ENCODE measurements around the gene ZNF362. TPM values are rescaled to one million over a fixed set of nuclear protein-coding genes. Genes with fewer than 3 reads are reported as not detected.

Gene ZNF362
- total RNA-seq, 1 experiment from 2014 or later = 26.9 TPM

DNA sequence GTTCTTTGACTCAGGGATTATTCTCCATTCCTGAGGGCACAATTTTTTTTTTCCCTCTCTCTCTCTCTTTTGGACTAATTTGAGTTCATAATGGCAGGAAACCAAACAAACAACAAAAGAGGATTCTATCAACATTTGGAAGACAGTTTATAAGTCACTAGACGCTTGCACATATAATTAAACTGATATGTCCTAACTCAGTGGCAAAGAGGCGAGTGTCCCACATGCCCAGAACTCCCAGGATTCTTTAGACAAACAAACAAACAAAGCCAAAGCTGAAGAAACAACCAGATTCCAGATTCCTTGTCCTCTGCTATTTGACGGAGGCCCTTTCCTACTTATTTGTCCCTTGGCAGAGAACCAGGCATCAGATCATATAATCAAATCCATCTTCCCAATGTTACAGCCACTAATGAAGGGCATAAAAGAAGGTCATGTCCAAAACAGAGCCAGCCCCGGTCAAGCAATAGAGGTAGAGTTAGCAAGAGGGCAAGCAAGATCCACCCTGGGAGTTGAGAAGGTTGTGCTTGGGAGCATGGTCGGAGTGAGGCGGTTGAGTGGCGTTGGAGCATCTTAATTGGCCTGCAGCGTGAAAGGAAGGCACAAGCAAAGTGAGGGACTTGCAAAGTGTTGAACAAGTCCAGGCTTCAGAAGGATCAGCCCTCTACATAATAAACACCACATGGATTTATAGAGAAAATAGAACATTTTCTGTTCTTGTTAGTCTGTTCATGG, 30.3 kb downstream of the ZNF362 start:
- Histone ChIP-seq H3K27me3 (replicated peaks; ENCODE audit: control insufficient read depth, insufficient read depth, low read length) (no peaks in the 10 kb centered on the region), H3K4me1 (no peaks in the 10 kb centered on the region), H3K36me3 (ENCODE audit: control insufficient read depth, insufficient read depth, low read length) (no peaks in the 10 kb centered on the region), H3K9me3 (no peaks in the 10 kb centered on the region), H3K4me3 (ENCODE audit: low read depth, low read length) (no peak overlapping the region)
- BruUV-seq (replicated peaks) = no TSS peak
- H3K27me3 Mint-ChIP-seq (ENCODE audit: insufficient read depth, unreplicated experiment) = no peaks in the 10 kb centered on the region
- no peak overlapping the region for H3K4me3 Mint-ChIP-seq (ENCODE audit: unreplicated experiment)
- no peak overlapping the region for H3K27ac Mint-ChIP-seq (ENCODE audit: unreplicated experiment)
- CTCF ChIA-PET = no interaction called here
- POLR2A ChIA-PET = no interaction called here
- TF ChIP-seq, protein P1, sequence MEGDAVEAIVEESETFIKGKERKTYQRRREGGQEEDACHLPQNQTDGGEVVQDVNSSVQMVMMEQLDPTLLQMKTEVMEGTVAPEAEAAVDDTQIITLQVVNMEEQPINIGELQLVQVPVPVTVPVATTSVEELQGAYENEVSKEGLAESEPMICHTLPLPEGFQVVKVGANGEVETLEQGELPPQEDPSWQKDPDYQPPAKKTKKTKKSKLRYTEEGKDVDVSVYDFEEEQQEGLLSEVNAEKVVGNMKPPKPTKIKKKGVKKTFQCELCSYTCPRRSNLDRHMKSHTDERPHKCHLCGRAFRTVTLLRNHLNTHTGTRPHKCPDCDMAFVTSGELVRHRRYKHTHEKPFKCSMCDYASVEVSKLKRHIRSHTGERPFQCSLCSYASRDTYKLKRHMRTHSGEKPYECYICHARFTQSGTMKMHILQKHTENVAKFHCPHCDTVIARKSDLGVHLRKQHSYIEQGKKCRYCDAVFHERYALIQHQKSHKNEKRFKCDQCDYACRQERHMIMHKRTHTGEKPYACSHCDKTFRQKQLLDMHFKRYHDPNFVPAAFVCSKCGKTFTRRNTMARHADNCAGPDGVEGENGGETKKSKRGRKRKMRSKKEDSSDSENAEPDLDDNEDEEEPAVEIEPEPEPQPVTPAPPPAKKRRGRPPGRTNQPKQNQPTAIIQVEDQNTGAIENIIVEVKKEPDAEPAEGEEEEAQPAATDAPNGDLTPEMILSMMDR (IDR thresholded peaks at IDR 0.05; ENCODE audit: insufficient read depth in 1 of 2, low read depth in 1 of 2, low read length in 1 of 2, severe bottlenecking in 1 of 2, unreplicated experiment in 1 of 2) = no peak
- no peak for DNase-seq
- no peaks in the 10 kb centered on the region for H3K9me3 Mint-ChIP-seq (ENCODE audit: unreplicated experiment)
- H3K4me1 Mint-ChIP-seq (ENCODE audit: low read depth, unreplicated experiment) = no peaks in the 10 kb centered on the region
- peaks cover 30% of the 10 kb centered on the region for H3K36me3 Mint-ChIP-seq (ENCODE audit: insufficient read depth, unreplicated experiment)
- intact Hi-C loops (cut with micrococcal nuclease; ENCODE audit: unreplicated experiment) = no loop called here

DNA sequence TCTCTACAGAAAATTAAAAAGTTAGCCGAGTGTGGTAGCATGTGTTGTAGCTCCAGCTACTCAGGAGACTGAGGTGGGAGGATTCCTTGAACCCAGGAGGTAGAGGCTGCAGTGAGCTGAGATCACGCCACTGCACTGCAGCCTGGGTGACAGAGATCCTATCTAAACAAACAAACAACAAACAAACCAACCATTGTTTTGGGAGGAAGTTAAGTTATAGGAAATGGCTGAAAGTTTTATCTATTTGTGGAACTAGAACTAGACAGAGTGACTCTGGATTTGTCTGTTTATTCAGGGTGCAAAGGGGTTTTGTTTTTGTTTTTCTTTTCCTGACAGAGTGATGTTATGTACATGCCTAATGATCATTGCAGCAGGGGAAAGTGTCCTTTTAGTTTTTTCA, 31.0 kb downstream of the ZNF362 start:
- Mint-ChIP-seq H3K36me3 (ENCODE audit: insufficient read depth, unreplicated experiment) (peaks cover 24% of the 10 kb centered on the region), H3K27ac (ENCODE audit: unreplicated experiment) (no peak overlapping the region), H3K27me3 (ENCODE audit: insufficient read depth, unreplicated experiment) (no peaks in the 10 kb centered on the region), H3K4me1 (ENCODE audit: low read depth, unreplicated experiment) (no peaks in the 10 kb centered on the region), H3K4me3 (ENCODE audit: unreplicated experiment) (no peak overlapping the region), H3K9me3 (ENCODE audit: unreplicated experiment) (no peaks in the 10 kb centered on the region)
- POLR2A ChIA-PET = no interaction called here
- BruUV-seq (replicated peaks) = no TSS peak
- no peaks in the 10 kb centered on the region for H3K27me3 ChIP-seq (replicated peaks; ENCODE audit: control insufficient read depth, insufficient read depth, low read length)
- H3K4me3 ChIP-seq (ENCODE audit: low read depth, low read length) = no peak overlapping the region
- CTCF ChIA-PET = no interaction called here
- intact Hi-C loops (cut with micrococcal nuclease; ENCODE audit: unreplicated experiment) = no loop called here
- no peaks in the 10 kb centered on the region for H3K9me3 ChIP-seq
- TF ChIP-seq, protein P1 (IDR thresholded peaks at IDR 0.05; ENCODE audit: insufficient read depth in 1 of 2, low read depth in 1 of 2, low read length in 1 of 2, severe bottlenecking in 1 of 2, unreplicated experiment in 1 of 2) = no peak
- DNase-seq = no peak
- H3K4me1 ChIP-seq = no peaks in the 10 kb centered on the region
- H3K36me3 ChIP-seq (ENCODE audit: control insufficient read depth, insufficient read depth, low read length) = no peaks in the 10 kb centered on the region

DNA sequence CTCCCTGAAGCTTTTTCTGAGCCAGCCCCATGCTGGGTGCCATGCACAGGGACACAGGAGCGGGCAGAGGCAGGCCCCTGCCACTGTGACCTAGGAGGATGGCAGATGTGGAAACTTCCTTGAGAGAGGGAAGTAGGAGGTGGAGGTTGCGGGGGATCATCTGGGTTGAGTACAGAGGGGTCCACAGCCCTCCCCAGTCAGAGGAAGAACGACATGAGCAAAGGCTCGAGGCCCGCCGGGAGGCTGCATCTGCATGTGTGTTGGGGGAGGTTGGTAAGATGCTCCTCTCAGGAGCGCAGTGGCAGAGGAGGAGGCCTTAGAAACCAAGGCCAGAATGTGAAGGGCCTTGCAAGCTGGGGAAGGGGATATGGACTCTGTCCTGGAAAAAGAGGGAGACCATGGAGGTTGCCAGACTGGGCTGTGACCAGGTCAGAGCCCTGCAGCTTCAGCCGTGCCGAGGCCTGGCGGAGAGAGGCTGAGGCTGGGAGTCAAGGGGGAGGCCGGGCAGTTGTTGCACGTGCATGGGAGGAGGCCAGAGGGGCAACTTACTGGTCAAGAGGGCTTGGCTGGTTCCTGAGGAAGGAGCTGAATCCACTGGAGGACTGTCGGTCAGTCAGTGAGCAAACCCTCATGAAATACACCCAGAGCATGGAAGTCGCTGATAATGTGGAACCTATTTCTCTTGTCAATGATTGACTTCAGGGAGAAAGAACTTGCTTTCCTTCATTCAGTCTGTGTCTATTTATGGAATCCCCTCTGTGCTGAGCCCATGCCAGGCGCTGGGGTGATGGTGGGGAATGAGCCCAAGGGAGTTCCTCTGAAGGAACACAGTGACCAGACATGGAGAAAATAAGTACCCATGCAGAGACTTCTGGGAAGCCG, 32.9 kb downstream of the ZNF362 start:
- no peak overlapping the region for H3K4me3 ChIP-seq (ENCODE audit: low read depth, low read length)
- Mint-ChIP-seq H3K4me1 (ENCODE audit: low read depth, unreplicated experiment) (no peaks in the 10 kb centered on the region), H3K36me3 (ENCODE audit: insufficient read depth, unreplicated experiment) (peaks cover 27% of the 10 kb centered on the region), H3K27ac (ENCODE audit: unreplicated experiment) (no peak overlapping the region), H3K27me3 (ENCODE audit: insufficient read depth, unreplicated experiment) (no peaks in the 10 kb centered on the region), H3K9me3 (ENCODE audit: unreplicated experiment) (no peaks in the 10 kb centered on the region), H3K4me3 (ENCODE audit: unreplicated experiment) (no peak overlapping the region)
- intact Hi-C loops (cut with micrococcal nuclease; ENCODE audit: unreplicated experiment) = no loop called here
- no peaks in the 10 kb centered on the region for H3K36me3 ChIP-seq (ENCODE audit: control insufficient read depth, insufficient read depth, low read length)
- no peaks in the 10 kb centered on the region for H3K4me1 ChIP-seq
- CTCF ChIA-PET = no interaction called here
- no peak for DNase-seq
- no peaks in the 10 kb centered on the region for H3K9me3 ChIP-seq
- BruUV-seq (replicated peaks) = no TSS peak
- no peaks in the 10 kb centered on the region for H3K27me3 ChIP-seq (replicated peaks; ENCODE audit: control insufficient read depth, insufficient read depth, low read length)
- TF ChIP-seq, protein P1 (IDR thresholded peaks at IDR 0.05; ENCODE audit: insufficient read depth in 1 of 2, low read depth in 1 of 2, low read length in 1 of 2, severe bottlenecking in 1 of 2, unreplicated experiment in 1 of 2) = no peak
- POLR2A ChIA-PET = no interaction called here

Data from Caco-2 (cell line).